ENCODE data around the gene SPTB.
"Not testable (repeated sequence)": the region's sequence is repeated elsewhere in the genome, so short reads cannot be mapped to it uniquely, and the experiment has no call there.

SPTB gene

GRCh38 chr14:64879635-64880220 lies at the start of gene SPTB:
Gene SPTB, minus strand, starts transcription at chr14:64879907. Its CDS starts 56,813 bp downstream, at chr14:64823094.
- DNase-seq (ENCODE audit: low spot score) = peak; percentile 7

- DNase-seq (ENCODE audit: low spot score) = no peak
Observed at GRCh38 chr14:64929014-64929359, 49.3 kb upstream of the SPTB start.

- no peak for DNase-seq (ENCODE audit: low spot score)
Observed at GRCh38 chr14:64928239-64929013, 48.7 kb upstream of the SPTB start.

- no peak for DNase-seq (ENCODE audit: low spot score)
Observed at GRCh38 chr14:64927031-64927430, 47.3 kb upstream of the SPTB start.

GRCh38 chr14:64926398-64926995 lies 46.8 kb upstream of the SPTB start:
- DNase-seq (ENCODE audit: low spot score) = no peak

- no peak for DNase-seq (ENCODE audit: low spot score)
Observed at GRCh38 chr14:64923015-64923414, 43.3 kb upstream of the SPTB start.

- no peak for DNase-seq (ENCODE audit: low spot score)
Observed at GRCh38 chr14:64920465-64920864, 40.8 kb upstream of the SPTB start.

- peak; percentile 15 for DNase-seq (ENCODE audit: low spot score)
Observed at GRCh38 chr14:64919618-64920017, 39.9 kb upstream of the SPTB start.

- no peak for DNase-seq (ENCODE audit: low spot score)
Observed at GRCh38 chr14:64919215-64919614, 39.5 kb upstream of the SPTB start.

GRCh38 chr14:64918216-64918615 lies 38.5 kb upstream of the SPTB start:
- no peak for DNase-seq (ENCODE audit: low spot score)

- DNase-seq (ENCODE audit: low spot score) = no peak
Observed at GRCh38 chr14:64915797-64916196, 36.1 kb upstream of the SPTB start.

GRCh38 chr14:64915029-64915424 lies 35.3 kb upstream of the SPTB start:
- DNase-seq (ENCODE audit: low spot score) = no peak

GRCh38 chr14:64914237-64915028 lies 34.7 kb upstream of the SPTB start, which contains the start of gene CHURC1:
Gene CHURC1, plus strand, starts transcription at chr14:64914455. Its CDS starts 41 bp downstream, at chr14:64914496.
- peak; percentile 99 for DNase-seq (ENCODE audit: low spot score)

- not testable (repeated sequence) for DNase-seq (ENCODE audit: low spot score)
Observed at GRCh38 chr14:64913477-64913876, 33.8 kb upstream of the SPTB start.

GRCh38 chr14:64912261-64912660 lies 32.6 kb upstream of the SPTB start:
- no peak for DNase-seq (ENCODE audit: low spot score)

GRCh38 chr14:64910847-64911495 lies 31.3 kb upstream of the SPTB start:
- DNase-seq (ENCODE audit: low spot score) = peak; percentile 28

GRCh38 chr14:64906022-64906421 lies 26.3 kb upstream of the SPTB start:
- no peak for DNase-seq (ENCODE audit: low spot score)

GRCh38 chr14:64899958-64900357 lies 20.3 kb upstream of the SPTB start:
- peak; percentile 1 for DNase-seq (ENCODE audit: low spot score)

- peak; percentile 72 for DNase-seq (ENCODE audit: low spot score)
Observed at GRCh38 chr14:64891839-64892375, 12.2 kb upstream of the SPTB start.

- no peak for DNase-seq (ENCODE audit: low spot score)
Observed at GRCh38 chr14:64891173-64891838, 11.6 kb upstream of the SPTB start.

- peak; percentile 25 for DNase-seq (ENCODE audit: low spot score)
Observed at GRCh38 chr14:64889352-64889751, 9.6 kb upstream of the SPTB start.
